Fibroblast of lung (primary cell): ENCODE data around the gene F13B. TPM values are rescaled to one million over a fixed set of nuclear protein-coding genes. Genes with fewer than 3 reads are reported as not detected.
"Not testable (repeated sequence)": the region's sequence is repeated elsewhere in the genome, so short reads cannot be mapped to it uniquely, and the experiment has no call there.

Experiments used
- DNase-seq, 2 donors: peaks; one replicate each; pipeline versions ENCODE4 v3.0.0 to v3.0.0-alpha.2; 2010; ENCODE audit warnings: low read depth in 2 of 2
- H2AFZ ChIP-seq: 2 replicates; pipeline ENCODE4 v1.5.1; 2012; ENCODE audit warnings: low read length, control low read depth, inconsistent platforms
- H3K27ac ChIP-seq: 2 replicates; pipeline ENCODE4 v1.5.1; 2011; ENCODE audit warnings: low read length, control low read depth; ENCODE audit not compliant: insufficient read depth
- H3K27me3 ChIP-seq: 2 replicates; pipeline ENCODE4 v1.5.1; 2011; ENCODE audit warnings: mild to moderate bottlenecking, low read length; ENCODE audit not compliant: control insufficient read depth, insufficient read depth
- H3K36me3 ChIP-seq: 2 replicates; pipeline ENCODE4 v1.5.1; 2011; ENCODE audit warnings: low read length; ENCODE audit not compliant: control insufficient read depth, insufficient read depth
- H3K4me1 ChIP-seq: 2 replicates; pipeline ENCODE4 v1.5.1; 2011; ENCODE audit warnings: low read length; ENCODE audit not compliant: control insufficient read depth, insufficient read depth; ENCODE audit errors: extremely low read depth
- H3K4me2 ChIP-seq: 2 replicates; pipeline ENCODE4 v1.5.1; 2011; ENCODE audit warnings: low read length, control low read depth; ENCODE audit not compliant: insufficient read depth; ENCODE audit errors: extremely low read depth
- H3K4me3 ChIP-seq, 4 experiments: fragments of 200-600 bp in 1 of 4; sonication (generic) in 1 of 4; replicated peaks in 1 of 4; 2 replicates each; pipeline ENCODE4 v1.5.1; 2011 to 2016; ENCODE audit warnings: low read length in 4 of 4, low read depth in 3 of 4, mild to moderate bottlenecking in 3 of 4, control low read depth in 2 of 4, inconsistent platforms in 1 of 4, mixed read lengths in 1 of 4; ENCODE audit not compliant: insufficient read depth in 1 of 4; ENCODE audit errors: control extremely low read depth in 1 of 4
- H3K79me2 ChIP-seq: 2 replicates; pipeline ENCODE4 v1.5.1; 2012; ENCODE audit warnings: mild to moderate bottlenecking, low read length, inconsistent platforms; ENCODE audit not compliant: control insufficient read depth, insufficient read depth
- H3K9ac ChIP-seq: 2 replicates; pipeline ENCODE4 v1.5.1; 2011; ENCODE audit warnings: mild to moderate bottlenecking, low read length, control low read depth; ENCODE audit not compliant: insufficient read depth
- H3K9me3 ChIP-seq: 2 replicates; pipeline ENCODE4 v1.5.1; 2012; ENCODE audit warnings: low read depth, low read length; ENCODE audit not compliant: control insufficient read depth, insufficient read depth
- H4K20me1 ChIP-seq: 2 replicates; pipeline ENCODE4 v1.5.1; 2011; ENCODE audit warnings: low read length; ENCODE audit not compliant: control insufficient read depth, insufficient read depth; ENCODE audit errors: extremely low read depth
- CTCF ChIP-seq, 2 donors: IDR thresholded peaks in 1 of 2; conservative IDR thresholded peaks in 1 of 2; 1 replicate in 1 of 2; 2 replicates in 1 of 2; pipeline ENCODE4 v1.5.1; 2011 to 2012; ENCODE audit warnings: low read length in 2 of 2, control low read depth in 1 of 2, inconsistent platforms in 1 of 2, low read depth in 1 of 2, mild to moderate bottlenecking in 1 of 2
- EZH2 ChIP-seq: IDR thresholded peaks from 2 replicates; pipeline ENCODE4 v1.5.1; 2012; ENCODE audit warnings: low read length, control low read depth, mild to moderate bottlenecking; ENCODE audit errors: missing control alignments
- polyA plus RNA-seq, 2 donors: library from polyadenylated mRNA; depleted of rRNA in 1 of 2; stranded (reverse) in 1 of 2; unstranded in 1 of 2; fragments of >200 nt; gene quantifications; 2 replicates each; pipeline ENCODE4 v1.2.1, GENCODE V29; 2011 to 2012; ENCODE audit warnings: missing spikeins in 1 of 2
- total RNA-seq: library from RNA; depleted of rRNA; stranded (reverse); fragments of >200 nt; gene quantifications from 2 replicates; pipeline ENCODE4 v1.2.1, GENCODE V29; 2014

F13B gene
- total and polyA plus RNA-seq, 2 donors (not counting 1 experiment from before 2014, with no cell fraction given): not detected

DNA sequence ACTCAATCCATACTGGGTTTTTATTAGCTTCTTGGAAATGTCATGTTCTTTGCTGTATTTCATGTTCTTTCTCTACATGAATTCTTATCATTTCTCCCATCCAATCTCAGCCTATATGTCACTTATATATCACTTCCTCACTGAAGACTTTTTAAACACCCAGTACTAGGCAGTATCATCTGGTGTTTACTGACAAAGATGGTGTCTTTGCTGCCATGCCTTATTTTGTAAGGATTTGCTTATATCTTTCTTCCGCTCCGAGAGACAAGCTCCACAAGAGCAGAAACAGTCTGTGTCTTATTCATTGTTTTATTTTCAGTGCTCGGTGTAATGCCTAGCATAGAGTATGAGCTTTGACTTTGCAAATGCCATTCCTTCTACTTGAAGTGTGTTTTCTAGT is 30.2 kb downstream of the F13B start:
- TF ChIP-seq EZH2 (no peak), CTCF (conservative IDR thresholded peaks at IDR 0.05 in 1 of 2, IDR thresholded peaks at IDR 0.05 in 1 of 2; ENCODE audit: low read depth in 1 of 2, low read length in 2 of 2) (no peak)
- Histone ChIP-seq H3K9me3 (no peaks in the 10 kb centered on the region), H3K4me1 (no peaks in the 10 kb centered on the region), H3K9ac (no peak overlapping the region), H4K20me1 (no peaks in the 10 kb centered on the region), H2AFZ (peak overlapping the region; percentile 37), H3K36me3 (no peaks in the 10 kb centered on the region), H3K4me3 (no peak overlapping the region), H3K79me2 (no peaks in the 10 kb centered on the region), H3K27me3 (no peaks in the 10 kb centered on the region), H3K4me2 (no peak overlapping the region), H3K27ac (no peak overlapping the region)
- DNase-seq: no peak

DNA sequence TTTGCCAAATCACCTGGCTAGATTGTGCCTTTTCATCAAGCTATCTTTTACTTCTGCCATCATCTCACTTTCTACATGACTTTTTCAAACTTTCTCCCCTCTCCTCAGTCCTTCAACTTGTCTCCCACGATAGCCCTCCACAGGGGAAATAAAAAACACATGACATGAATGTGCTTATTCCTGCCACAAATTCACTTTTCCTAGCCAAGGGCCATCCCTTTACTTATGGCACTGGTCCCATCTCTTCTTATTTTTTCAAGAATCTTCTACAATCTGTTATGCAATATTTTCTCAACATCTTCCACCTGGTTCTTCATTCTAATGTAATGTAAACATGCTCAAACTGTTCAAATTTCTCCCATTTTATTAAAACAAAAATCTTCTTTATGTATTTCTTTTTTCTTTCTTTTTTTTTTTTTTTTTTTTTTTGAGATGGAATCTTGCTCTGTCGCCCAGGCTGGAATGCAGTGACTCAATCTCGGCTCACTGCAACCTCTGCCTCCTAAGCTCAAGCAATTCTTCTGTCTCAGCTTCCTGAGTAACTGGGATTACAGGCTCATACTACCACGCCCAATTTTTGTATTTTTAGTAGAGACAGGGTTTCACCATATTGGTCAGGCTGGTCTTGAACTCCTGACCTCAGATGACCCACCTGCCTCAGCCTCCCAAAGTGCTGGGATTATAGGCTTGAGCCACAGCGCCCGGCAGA is 32.3 kb downstream of the F13B start:
- H3K27ac ChIP-seq: peak overlapping the region; percentile 56
- H4K20me1 ChIP-seq, H3K9me3 ChIP-seq, H3K79me2 ChIP-seq, H3K4me3 ChIP-seq, H3K4me1 ChIP-seq, H3K27me3 ChIP-seq, H3K9ac ChIP-seq, H3K36me3 ChIP-seq: not testable (repeated sequence)
- peak overlapping the region; percentile 20 for H3K4me2 ChIP-seq
- peak overlapping the region; percentile 7 for H2AFZ ChIP-seq
- peak; percentile 58 to 75 for DNase-seq

DNA sequence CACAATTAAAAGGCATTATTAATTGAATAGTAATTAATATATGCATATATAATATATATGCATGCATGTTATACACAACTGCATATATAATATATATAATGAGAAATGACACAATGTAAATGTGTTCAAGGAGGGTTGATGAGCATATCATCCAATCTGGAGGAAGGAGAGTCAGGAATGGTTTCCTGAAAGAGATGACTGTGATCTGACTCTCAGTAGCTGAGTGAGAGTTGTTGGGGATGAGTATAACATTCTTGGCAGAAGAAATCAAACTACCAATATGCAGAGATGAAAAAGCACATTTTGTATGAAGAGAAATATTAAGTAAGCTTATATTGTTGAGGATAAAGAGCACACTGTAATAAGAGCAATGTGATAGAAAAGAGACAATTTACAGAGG is 37.3 kb downstream of the F13B start:
- Histone ChIP-seq H4K20me1 (no peaks in the 10 kb centered on the region), H3K27me3 (no peaks in the 10 kb centered on the region), H3K79me2 (no peaks in the 10 kb centered on the region), H3K27ac (no peak overlapping the region), H3K4me1 (no peaks in the 10 kb centered on the region), H2AFZ (peak overlapping the region; percentile 8), H3K9me3 (no peaks in the 10 kb centered on the region), H3K4me2 (no peak overlapping the region), H3K4me3 (no peak overlapping the region), H3K36me3 (no peaks in the 10 kb centered on the region), H3K9ac (no peak overlapping the region)
- DNase-seq: no peak
- TF ChIP-seq EZH2: no peak
- no peak for TF ChIP-seq CTCF (conservative IDR thresholded peaks at IDR 0.05 in 1 of 2, IDR thresholded peaks at IDR 0.05 in 1 of 2; ENCODE audit: low read depth in 1 of 2, low read length in 2 of 2)
